Neural cell (in vitro differentiated cells): ENCODE measurements around the gene DENND5B. TPM values are rescaled to one million over a fixed set of nuclear protein-coding genes. Genes with fewer than 3 reads are reported as not detected.

ENCODE experiments used
- H2AFZ ChIP-seq: fragments of 200-600, 300-800 bp; sonication (generic), shearing (Covaris generic); 2 replicates; pipeline ENCODE4 v1.6.0; 2014; ENCODE audit warnings: low read depth, mild to moderate bottlenecking, antibody characterized with exemption, low read length, moderate library complexity
- H3F3A ChIP-seq: fragments of 200-600 bp; shearing (Covaris generic); 2 replicates; pipeline ENCODE4 v1.6.1; 2016; ENCODE audit warnings: mild to moderate bottlenecking, moderate library complexity, mixed read lengths, antibody characterized with exemption, low read length; ENCODE audit not compliant: insufficient read depth, poor library complexity, severe bottlenecking
- H3K27ac ChIP-seq: fragments of 200-600, 300-800 bp; sonication (generic), shearing (Covaris generic); 2 replicates; pipeline ENCODE4 v1.5.1; 2014; ENCODE audit warnings: mild to moderate bottlenecking, low read length, moderate library complexity
- H3K27me3 ChIP-seq: fragments of 300-800, 200-600 bp; sonication (generic), shearing (Covaris generic); 2 replicates; pipeline ENCODE4 v1.6.0; 2014; ENCODE audit warnings: mild to moderate bottlenecking, low read depth, low read length, moderate library complexity; ENCODE audit not compliant: insufficient read depth
- H3K36me3 ChIP-seq: fragments of 300-800, 200-600 bp; sonication (generic), shearing (Covaris generic); 2 replicates; pipeline ENCODE4 v1.5.1; 2014; ENCODE audit warnings: mild to moderate bottlenecking, antibody characterized with exemption, low read length, moderate library complexity; ENCODE audit not compliant: insufficient read depth
- H3K4me2 ChIP-seq: fragments of 300-800, 200-600 bp; sonication (generic), shearing (Covaris generic); 2 replicates; pipeline ENCODE4 v1.6.0; 2014; ENCODE audit warnings: mild to moderate bottlenecking, low read length
- H3K4me3 ChIP-seq: fragments of 300-800, 200-600 bp; sonication (generic), shearing (Covaris generic); 2 replicates; pipeline ENCODE4 v1.5.1; 2014; ENCODE audit warnings: mild to moderate bottlenecking, low read length, moderate library complexity
- H3K79me2 ChIP-seq: fragments of 200-600 bp; shearing (Covaris generic); replicated peaks from 2 replicates; pipeline ENCODE4 v1.6.0; 2014; ENCODE audit warnings: mild to moderate bottlenecking, low read length, moderate library complexity; ENCODE audit not compliant: insufficient read depth
- H3K9ac ChIP-seq: fragments of 300-800, 200-600 bp; sonication (generic), shearing (Covaris generic); 2 replicates; pipeline ENCODE4 v1.6.1; 2016; ENCODE audit warnings: mild to moderate bottlenecking, low read length, mixed read lengths
- H3K9me2 ChIP-seq: fragments of 200-600 bp; shearing (Covaris generic); 2 replicates; pipeline ENCODE4 v1.6.1; 2016; ENCODE audit warnings: mild to moderate bottlenecking, low read length, mixed read lengths; ENCODE audit not compliant: insufficient read depth
- H3K9me3 ChIP-seq: fragments of 200-600, 300-800 bp; sonication (generic), shearing (Covaris generic); 2 replicates; pipeline ENCODE4 v1.6.1; 2016; ENCODE audit warnings: mild to moderate bottlenecking, mixed run types, low read length, moderate library complexity, mixed read lengths
- H4K20me1 ChIP-seq: fragments of 200-600 bp; shearing (Covaris generic); 2 replicates; pipeline ENCODE4 v1.6.1; 2016; ENCODE audit warnings: mild to moderate bottlenecking, mixed run types; ENCODE audit not compliant: insufficient read depth
- CTCF ChIP-seq: fragments of 450-650 bp; IDR thresholded peaks from 2 replicates; pipeline ENCODE4 v1.5.1; 2014; ENCODE audit warnings: antibody characterized with exemption, mild to moderate bottlenecking, moderate library complexity; ENCODE audit not compliant: poor library complexity, severe bottlenecking
- EP300 ChIP-seq: fragments of 450-650 bp; conservative IDR thresholded peaks from 2 replicates; pipeline ENCODE4 v1.6.1; 2014; ENCODE audit warnings: antibody characterized with exemption, mild to moderate bottlenecking, moderate library complexity; ENCODE audit not compliant: poor library complexity, severe bottlenecking
- EZH2 ChIP-seq: fragments of 200-600, 300-800 bp; shearing (Covaris generic), sonication (generic); IDR thresholded peaks from 2 replicates; pipeline ENCODE4 v1.6.1; 2014; ENCODE audit warnings: antibody characterized with exemption, low read length, borderline replicate concordance, mild to moderate bottlenecking; ENCODE audit not compliant: insufficient read depth, poor library complexity, severe bottlenecking
- MXI1 ChIP-seq: fragments of 450-650 bp; conservative IDR thresholded peaks from 2 replicates; pipeline ENCODE4 v1.6.1; 2014; ENCODE audit warnings: antibody characterized with exemption, mild to moderate bottlenecking; ENCODE audit not compliant: poor library complexity, severe bottlenecking
- POLR2AphosphoS5 ChIP-seq: IDR thresholded peaks from 2 replicates; pipeline ENCODE4 v1.6.1; 2012
- RAD21 ChIP-seq: fragments of 450-650 bp; conservative IDR thresholded peaks from 2 replicates; pipeline ENCODE4 v1.6.1; 2014; ENCODE audit warnings: antibody characterized with exemption, mild to moderate bottlenecking, moderate library complexity
- SMC3 ChIP-seq: fragments of 450-650 bp; conservative IDR thresholded peaks from 2 replicates; pipeline ENCODE4 v1.6.1; 2014; ENCODE audit warnings: antibody characterized with exemption, mild to moderate bottlenecking, moderate library complexity; ENCODE audit not compliant: poor library complexity
- TAF1 ChIP-seq: IDR thresholded peaks from 2 replicates; pipeline ENCODE4 v1.6.1; 2012; ENCODE audit warnings: low read depth
- polyA plus RNA-seq: library from polyadenylated mRNA; depleted of rRNA; stranded (reverse); fragments of >200 nt; gene quantifications from 2 replicates; pipeline ENCODE4 v1.2.3, GENCODE V29; 2014
- TF ChIP-seq, protein P1 (sequence below): IDR thresholded peaks from 2 replicates; pipeline ENCODE4 v1.6.1; 2012; ENCODE audit warnings: borderline replicate concordance

Gene DENND5B
- polyA plus RNA-seq, 1 donor from 2014 or later, result 23.8 TPM

DNA sequence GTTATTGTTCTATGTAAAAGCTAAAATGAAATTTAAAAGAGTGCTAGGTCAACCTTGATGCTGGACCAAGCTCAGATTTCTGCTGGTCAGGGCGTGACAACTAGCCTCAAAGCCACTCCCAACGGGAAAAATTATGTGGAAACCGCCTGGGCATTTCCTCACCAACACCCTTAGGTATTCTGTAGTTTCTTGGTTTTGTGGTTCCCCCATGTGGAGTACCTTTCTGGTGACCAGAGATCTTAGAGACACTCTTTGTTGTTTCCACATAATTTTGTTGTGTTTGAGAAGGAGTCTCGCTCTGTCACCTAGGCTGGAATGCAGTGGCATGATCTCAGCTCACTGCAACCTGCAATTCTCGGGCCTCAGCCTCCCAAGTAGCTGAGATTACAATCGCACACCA lies 119.9 kb downstream of the DENND5B start:
- no peaks in the 10 kb centered on the region for H3K36me3 ChIP-seq
- no peak overlapping the region for H3K27ac ChIP-seq
- TF ChIP-seq, protein P1, sequence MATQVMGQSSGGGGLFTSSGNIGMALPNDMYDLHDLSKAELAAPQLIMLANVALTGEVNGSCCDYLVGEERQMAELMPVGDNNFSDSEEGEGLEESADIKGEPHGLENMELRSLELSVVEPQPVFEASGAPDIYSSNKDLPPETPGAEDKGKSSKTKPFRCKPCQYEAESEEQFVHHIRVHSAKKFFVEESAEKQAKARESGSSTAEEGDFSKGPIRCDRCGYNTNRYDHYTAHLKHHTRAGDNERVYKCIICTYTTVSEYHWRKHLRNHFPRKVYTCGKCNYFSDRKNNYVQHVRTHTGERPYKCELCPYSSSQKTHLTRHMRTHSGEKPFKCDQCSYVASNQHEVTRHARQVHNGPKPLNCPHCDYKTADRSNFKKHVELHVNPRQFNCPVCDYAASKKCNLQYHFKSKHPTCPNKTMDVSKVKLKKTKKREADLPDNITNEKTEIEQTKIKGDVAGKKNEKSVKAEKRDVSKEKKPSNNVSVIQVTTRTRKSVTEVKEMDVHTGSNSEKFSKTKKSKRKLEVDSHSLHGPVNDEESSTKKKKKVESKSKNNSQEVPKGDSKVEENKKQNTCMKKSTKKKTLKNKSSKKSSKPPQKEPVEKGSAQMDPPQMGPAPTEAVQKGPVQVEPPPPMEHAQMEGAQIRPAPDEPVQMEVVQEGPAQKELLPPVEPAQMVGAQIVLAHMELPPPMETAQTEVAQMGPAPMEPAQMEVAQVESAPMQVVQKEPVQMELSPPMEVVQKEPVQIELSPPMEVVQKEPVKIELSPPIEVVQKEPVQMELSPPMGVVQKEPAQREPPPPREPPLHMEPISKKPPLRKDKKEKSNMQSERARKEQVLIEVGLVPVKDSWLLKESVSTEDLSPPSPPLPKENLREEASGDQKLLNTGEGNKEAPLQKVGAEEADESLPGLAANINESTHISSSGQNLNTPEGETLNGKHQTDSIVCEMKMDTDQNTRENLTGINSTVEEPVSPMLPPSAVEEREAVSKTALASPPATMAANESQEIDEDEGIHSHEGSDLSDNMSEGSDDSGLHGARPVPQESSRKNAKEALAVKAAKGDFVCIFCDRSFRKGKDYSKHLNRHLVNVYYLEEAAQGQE, result no peak
- TF ChIP-seq EP300 (no peak), SMC3 (no peak), TAF1 (no peak), EZH2 (no peak), CTCF (no peak), MXI1 (no peak), RAD21 (no peak), POLR2AphosphoS5 (no peak)

DNA sequence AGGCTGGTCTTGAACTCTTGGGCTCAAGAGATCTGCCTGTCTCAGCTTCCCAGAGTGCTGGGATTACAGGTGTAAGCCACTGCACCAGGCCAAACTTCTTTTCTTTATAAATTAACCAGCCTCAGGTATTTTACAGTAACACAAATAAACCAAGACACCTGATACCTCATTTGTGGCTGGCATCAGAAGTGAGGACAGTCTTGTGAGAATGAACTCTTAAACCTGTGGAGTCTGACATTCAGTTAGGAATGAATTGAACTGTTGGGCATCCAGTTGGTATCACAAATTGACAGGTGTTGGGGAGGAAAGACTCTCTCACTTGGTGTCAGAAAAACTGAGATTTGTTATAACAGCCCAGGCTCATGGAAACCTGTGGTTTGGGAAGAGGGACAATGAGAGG lies 120.5 kb downstream of the DENND5B start:
- no peaks in the 10 kb centered on the region for H4K20me1 ChIP-seq
- no peak overlapping the region for H2AFZ ChIP-seq
- no peak for TF ChIP-seq MXI1
- no peak for TF ChIP-seq EZH2
- H3K9me3 ChIP-seq, result no peaks in the 10 kb centered on the region
- no peak overlapping the region for H3K4me2 ChIP-seq
- no peaks in the 10 kb centered on the region for H3F3A ChIP-seq
- H3K27ac ChIP-seq, result no peak overlapping the region
- H3K9me2 ChIP-seq, result no peaks in the 10 kb centered on the region
- H3K27me3 ChIP-seq, result no peaks in the 10 kb centered on the region
- no peak overlapping the region for H3K9ac ChIP-seq
- no peaks in the 10 kb centered on the region for H3K79me2 ChIP-seq
- H3K36me3 ChIP-seq, result no peaks in the 10 kb centered on the region
- no peak overlapping the region for H3K4me3 ChIP-seq

More for the DNA sequence above, 119.9 kb downstream of the DENND5B start:
- H3K27me3 ChIP-seq, result no peaks in the 10 kb centered on the region
- H3K9ac ChIP-seq, result no peak overlapping the region
- H4K20me1 ChIP-seq, result no peaks in the 10 kb centered on the region
- H3K9me2 ChIP-seq, result no peaks in the 10 kb centered on the region
- H2AFZ ChIP-seq, result no peak overlapping the region
- no peak overlapping the region for H3K4me2 ChIP-seq
- H3K9me3 ChIP-seq, result no peaks in the 10 kb centered on the region
- H3F3A ChIP-seq, result no peaks in the 10 kb centered on the region
- no peaks in the 10 kb centered on the region for H3K79me2 ChIP-seq
- no peak overlapping the region for H3K4me3 ChIP-seq

GRCh38 chr12:31466768-31467167 lies 124.2 kb downstream of the DENND5B start:
- no peaks in the 10 kb centered on the region for H3F3A ChIP-seq

More at GRCh38 chr12:31466768-31467167, 124.2 kb downstream of the DENND5B start:
- Histone ChIP-seq H3K9ac (no peak overlapping the region), H3K27me3 (no peaks in the 10 kb centered on the region), H4K20me1 (no peaks in the 10 kb centered on the region), H3K4me3 (no peak overlapping the region), H3K79me2 (no peaks in the 10 kb centered on the region), H3K4me2 (no peak overlapping the region), H3K9me3 (no peaks in the 10 kb centered on the region), H3K27ac (no peak overlapping the region), H2AFZ (no peak overlapping the region), H3K36me3 (no peaks in the 10 kb centered on the region), H3K9me2 (no peaks in the 10 kb centered on the region)
- no peak for TF ChIP-seq POLR2AphosphoS5
- no peak for TF ChIP-seq CTCF
- no peak for TF ChIP-seq MXI1
- no peak for TF ChIP-seq RAD21
- TF ChIP-seq TAF1, result no peak
- TF ChIP-seq SMC3, result no peak
- TF ChIP-seq EZH2, result no peak
- TF ChIP-seq EP300, result no peak
- TF ChIP-seq, protein P1, result no peak
